Endothelial cell of umbilical vein (primary cell): ENCODE measurements around the gene VWA8. TPM values are rescaled to one million over a fixed set of nuclear protein-coding genes. Genes with fewer than 3 reads are reported as not detected.

Experiments
- BruUV-seq: library from RNA; stranded (reverse); fragments of 400-500 nt; replicated peaks from 2 replicates; lab custom pipeline; 2021; lab: Mats Ljungman, UMichigan
- CTCF ChIA-PET: fragments of 300-600, 350-600 bp; sonication (Branson Sonifier 250); formaldehyde crosslinking; loops from one replicate; lab custom pipeline; 2021; ENCODE audit warnings: antibody characterized with exemption, inconsistent platforms; lab: Charles Lee
- POLR2A ChIA-PET: fragments of 300-600, 350-600 bp; sonication (Branson Sonifier 250); formaldehyde crosslinking; loops from one replicate; lab custom pipeline; 2021; ENCODE audit warnings: antibody characterized with exemption, inconsistent platforms; lab: Charles Lee
- DNase-seq: peaks from one replicate; pipeline ENCODE4 v3.0.0-alpha.2; 2011; ENCODE audit warnings: low read depth, low spot score
- FAIRE-seq: peaks from 2 replicates; lab custom pipeline; 2011; peaks lifted over from hg19 to GRCh38; lab: Jason Lieb, UNC
- H2AFZ ChIP-seq: 2 replicates; pipeline ENCODE4 v1.6.0; 2012; ENCODE audit warnings: low read depth, low read length, control low read depth, inconsistent platforms
- H3K27ac ChIP-seq: 2 replicates; pipeline ENCODE4 v1.5.1; 2011; ENCODE audit warnings: low read depth, mild to moderate bottlenecking, control low read depth, low read length, moderate library complexity; ENCODE audit not compliant: insufficient read depth
- H3K27me3 ChIP-seq, 2 experiments: 2 replicates each; pipeline versions ENCODE4 v1.6.0 to v1.6.1; 2011; ENCODE audit warnings: low read length in 2 of 2, mixed read lengths in 1 of 2; ENCODE audit not compliant: control insufficient read depth in 2 of 2, insufficient read depth in 2 of 2
- H3K36me3 ChIP-seq, 2 experiments: 2 replicates in 1 of 2; 3 replicates in 1 of 2; pipeline ENCODE4 v1.5.1; 2011; ENCODE audit warnings: low read length in 2 of 2, mild to moderate bottlenecking in 1 of 2, moderate library complexity in 1 of 2; ENCODE audit not compliant: control insufficient read depth in 2 of 2, insufficient read depth in 2 of 2; ENCODE audit errors: extremely low read depth in 1 of 2
- H3K4me1 ChIP-seq: 3 replicates; pipeline ENCODE4 v1.5.1; 2011; ENCODE audit warnings: mild to moderate bottlenecking, low read length; ENCODE audit not compliant: control insufficient read depth, insufficient read depth; ENCODE audit errors: extremely low read depth
- H3K4me2 ChIP-seq: 2 replicates; pipeline ENCODE4 v1.6.1; 2011; ENCODE audit warnings: low read length, control low read depth, mixed read lengths; ENCODE audit not compliant: insufficient read depth
- H3K4me3 ChIP-seq, 3 experiments: fragments of 200-600 bp in 1 of 3; sonication (generic), shearing (Covaris generic) in 1 of 3; replicated peaks in 1 of 3; 2 replicates each; pipeline ENCODE4 v1.5.1; 2011 to 2016; ENCODE audit warnings: control low read depth in 3 of 3, low read length in 3 of 3, mild to moderate bottlenecking in 2 of 3, inconsistent platforms in 1 of 3, low read depth in 1 of 3, moderate library complexity in 1 of 3; ENCODE audit not compliant: insufficient read depth in 1 of 3
- H3K79me2 ChIP-seq: 2 replicates; pipeline ENCODE4 v1.6.0; 2012; ENCODE audit warnings: low read length, inconsistent platforms; ENCODE audit not compliant: control insufficient read depth, insufficient read depth
- H3K9ac ChIP-seq: replicated peaks from 2 replicates; pipeline ENCODE3; 2011; ENCODE audit warnings: low read length, control low read depth; ENCODE audit not compliant: insufficient read depth; ENCODE audit errors: extremely low read depth
- H3K9me1 ChIP-seq: replicated peaks from 3 replicates; pipeline ENCODE4 v1.6.0; 2011; ENCODE audit warnings: mild to moderate bottlenecking, low read length; ENCODE audit not compliant: control insufficient read depth, insufficient read depth; ENCODE audit errors: extremely low read depth
- H3K9me3 ChIP-seq: replicated peaks from 2 replicates; pipeline ENCODE4 v1.5.1; 2012; ENCODE audit warnings: low read length, inconsistent platforms; ENCODE audit not compliant: control insufficient read depth, insufficient read depth
- H4K20me1 ChIP-seq: replicated peaks from 2 replicates; pipeline ENCODE3; 2011; ENCODE audit warnings: mild to moderate bottlenecking, low read length; ENCODE audit not compliant: control insufficient read depth, insufficient read depth; ENCODE audit errors: extremely low read depth
- EZH2 ChIP-seq: IDR thresholded peaks from 2 replicates; pipeline ENCODE4 v1.6.1; 2012; ENCODE audit warnings: borderline replicate concordance, low read depth, mild to moderate bottlenecking, moderate library complexity, low read length, inconsistent platforms; ENCODE audit not compliant: severe bottlenecking
- FOS ChIP-seq: IDR thresholded peaks from 2 replicates; pipeline ENCODE4 v1.6.1; 2011; ENCODE audit warnings: mild to moderate bottlenecking, low read length, moderate library complexity, borderline replicate concordance; ENCODE audit not compliant: insufficient read depth
- GATA2 ChIP-seq: IDR thresholded peaks from 2 replicates; pipeline ENCODE4 v1.7.0; 2011; ENCODE audit warnings: low read depth, mild to moderate bottlenecking, moderate library complexity, mixed read lengths, low read length; ENCODE audit not compliant: insufficient read length, insufficient read depth
- JUN ChIP-seq: IDR thresholded peaks from 2 replicates; pipeline ENCODE4 v1.6.1; 2011; ENCODE audit warnings: borderline replicate concordance, low read depth; ENCODE audit not compliant: insufficient read length, insufficient read depth
- MYC ChIP-seq: IDR thresholded peaks from one replicate; pipeline ENCODE4 v1.6.1; 2011; ENCODE audit warnings: mild to moderate bottlenecking, low read depth, low read length
- dilution Hi-C: fragments of 300-500 bp; cut with MboI; formaldehyde crosslinking; loops from one replicate; pipeline ENCODE4 v1.15.0; 2019; ENCODE audit warnings: low sequenced_read_pairs; ENCODE audit not compliant: extremely low pct_ligation_motif_present
- intact Hi-C: fragments of 100-400 bp; cut with micrococcal nuclease; formaldehyde crosslinking; loops from one replicate; pipeline ENCODE4 v1.10.0; 2022
- polyA plus RNA-seq, 4 experiments: library from polyadenylated mRNA; depleted of rRNA in 3 of 4; stranded (reverse) in 3 of 4; unstranded in 1 of 4; fragments of >200 nt; gene quantifications; 2 replicates each; pipeline versions ENCODE4 v1.2.1 to v1.2.3, GENCODE V29; 2011 to 2012; ENCODE audit warnings: missing spikeins in 1 of 4
- total RNA-seq: library from RNA; stranded (reverse); gene quantifications from 2 replicates; pipeline ENCODE4 v1.2.3, GENCODE V29; 2021

The VWA8 gene
- total and polyA plus RNA-seq, 2 donors (not counting 3 experiments of a cell fraction or from before 2014, with no cell fraction given): 2.9 to 11.3 TPM

GRCh38 chr13:41722684-41723535 is 238.0 kb downstream of the VWA8 start:
- no peak for TF ChIP-seq MYC
- Histone ChIP-seq H3K9me1 (no peaks in the 10 kb centered on the region), H3K36me3 (no peaks in the 10 kb centered on the region), H3K4me3 (no peak overlapping the region), H3K4me2 (no peak overlapping the region), H3K79me2 (no peaks in the 10 kb centered on the region), H2AFZ (no peak overlapping the region), H3K27ac (no peak overlapping the region), H3K9ac (no peak overlapping the region), H3K27me3 (no peaks in the 10 kb centered on the region), H3K4me1 (no peaks in the 10 kb centered on the region), H4K20me1 (no peaks in the 10 kb centered on the region), H3K9me3 (no peaks in the 10 kb centered on the region)
- FAIRE-seq (no peak), DNase-seq (no peak)
- CTCF ChIA-PET: no interaction called here
- POLR2A ChIA-PET: no interaction called here
- intact Hi-C loops (no loop called here), dilution Hi-C loops (no loop called here)
- no TSS peak for BruUV-seq

- TF ChIP-seq JUN: no peak
- TF ChIP-seq EZH2: no peak
- no peak for TF ChIP-seq MYC
- TF ChIP-seq GATA2: no peak
- no peak for TF ChIP-seq FOS
- no peaks in the 10 kb centered on the region for H3K79me2 ChIP-seq
- H3K9ac ChIP-seq: no peak overlapping the region
- ChIA-PET POLR2A (no interaction called here), CTCF (no interaction called here)
- no peaks in the 10 kb centered on the region for H3K36me3 ChIP-seq
- no peak overlapping the region for H3K27ac ChIP-seq
- no peaks in the 10 kb centered on the region for H4K20me1 ChIP-seq
- dilution Hi-C loops: no loop called here
- no peaks in the 10 kb centered on the region for H3K9me3 ChIP-seq
- DNase-seq: no peak
- no peak for FAIRE-seq
- H3K4me2 ChIP-seq: no peak overlapping the region
- no peaks in the 10 kb centered on the region for H3K9me1 ChIP-seq
- no peak overlapping the region for H2AFZ ChIP-seq
- H3K27me3 ChIP-seq: no peaks in the 10 kb centered on the region
- intact Hi-C loops: no loop called here
- no TSS peak for BruUV-seq
- H3K4me3 ChIP-seq: no peak overlapping the region
- no peaks in the 10 kb centered on the region for H3K4me1 ChIP-seq
Observed at GRCh38 chr13:41720839-41721561, 239.9 kb downstream of the VWA8 start.
